Hepatocyte (in vitro differentiated cells): ENCODE measurements around the gene CHRNA1. TPM values are rescaled to one million over a fixed set of nuclear protein-coding genes. Genes with fewer than 3 reads are reported as not detected.

Experiments used
- DNase-seq: peaks from one replicate; pipeline ENCODE4 v3.0.0-alpha.2; 2016; ENCODE audit warnings: low spot score
- H2AFZ ChIP-seq: fragments of 200-600 bp; sonication (generic); 2 replicates; pipeline ENCODE4 v1.6.0; 2016; ENCODE audit warnings: antibody characterized with exemption, mild to moderate bottlenecking
- H3K27ac ChIP-seq: fragments of 200-600 bp; sonication (generic); 2 replicates; pipeline ENCODE4 v1.5.1; 2016; ENCODE audit warnings: mild to moderate bottlenecking
- H3K27me3 ChIP-seq: fragments of 200-600 bp; sonication (generic); 2 replicates; pipeline ENCODE4 v1.6.1; 2016
- H3K36me3 ChIP-seq: fragments of 200-600 bp; sonication (generic); replicated peaks from 2 replicates; pipeline ENCODE4 v1.5.1; 2016; ENCODE audit warnings: low read depth; ENCODE audit not compliant: insufficient read depth
- H3K4me1 ChIP-seq: fragments of 200-600 bp; sonication (generic); 2 replicates; pipeline ENCODE4 v1.5.1; 2016; ENCODE audit warnings: mild to moderate bottlenecking, moderate library complexity; ENCODE audit not compliant: insufficient read depth
- H3K4me2 ChIP-seq: fragments of 200-600 bp; sonication (generic); 2 replicates; pipeline ENCODE4 v1.6.0; 2016
- H3K4me3 ChIP-seq: fragments of 200-600 bp; sonication (generic); 2 replicates; pipeline ENCODE4 v1.5.1; 2016; ENCODE audit warnings: mild to moderate bottlenecking
- H3K79me2 ChIP-seq: fragments of 200-600 bp; sonication (generic); 2 replicates; pipeline ENCODE4 v1.6.0; 2017; ENCODE audit warnings: mild to moderate bottlenecking
- H3K9me2 ChIP-seq: fragments of 200-600 bp; sonication (generic); replicated peaks from 2 replicates; pipeline ENCODE4 v1.6.0; 2017; ENCODE audit warnings: mild to moderate bottlenecking; ENCODE audit not compliant: insufficient read depth
- H3K9me3 ChIP-seq: fragments of 200-600 bp; sonication (generic); 2 replicates; pipeline ENCODE4 v1.5.1; 2016; ENCODE audit warnings: low read depth, mild to moderate bottlenecking
- H4K20me1 ChIP-seq: fragments of 200-600 bp; sonication (generic); 2 replicates; pipeline ENCODE4 v1.6.0; 2016; ENCODE audit warnings: mild to moderate bottlenecking; ENCODE audit not compliant: insufficient read depth, poor library complexity, severe bottlenecking
- EZH2 ChIP-seq: fragments of 200-600 bp; sonication (generic); IDR thresholded peaks from 2 replicates; pipeline ENCODE4 v1.6.1; 2016; ENCODE audit warnings: antibody characterized with exemption, mild to moderate bottlenecking, borderline replicate concordance
- EZH2phosphoT487 ChIP-seq: fragments of 200-600 bp; sonication (generic); IDR thresholded peaks from one replicate; pipeline ENCODE4 v1.6.1; 2018; ENCODE audit warnings: antibody characterized with exemption, mild to moderate bottlenecking, low read depth, moderate library complexity; ENCODE audit not compliant: unreplicated experiment, severe bottlenecking
- WGBS: methylation state at CpG from one replicate; pipeline ENCODE4 v1.1.6; 2016; ENCODE audit warnings: low lambda C conversion rate; ENCODE audit errors: missing lambda C conversion rate; 5-methylcytosine and 5-hydroxymethylcytosine counted together
- polyA plus RNA-seq: library from polyadenylated mRNA; unstranded; fragments of >200 nt; fragmentation: Nextera tagmentation; extraction: Ambion mirVana; gene quantifications from 2 replicates; pipeline ENCODE4 v1.2.1, GENCODE V29; 2016
- total RNA-seq: library from RNA; depleted of rRNA; stranded (reverse); fragments of >200 nt; gene quantifications from 2 replicates; pipeline ENCODE4 v1.2.3, GENCODE V29; 2014
- TF ChIP-seq, protein P1 (sequence below): fragments of 200-600 bp; sonication (generic); IDR thresholded peaks from 2 replicates; pipeline ENCODE4 v1.5.1; 2016; ENCODE audit warnings: antibody characterized with exemption, mild to moderate bottlenecking; ENCODE audit not compliant: poor library complexity

CHRNA1 gene
- total and polyA plus RNA-seq, 2 experiments from 2014 or later: 1.5 to 1.9 TPM

DNA sequence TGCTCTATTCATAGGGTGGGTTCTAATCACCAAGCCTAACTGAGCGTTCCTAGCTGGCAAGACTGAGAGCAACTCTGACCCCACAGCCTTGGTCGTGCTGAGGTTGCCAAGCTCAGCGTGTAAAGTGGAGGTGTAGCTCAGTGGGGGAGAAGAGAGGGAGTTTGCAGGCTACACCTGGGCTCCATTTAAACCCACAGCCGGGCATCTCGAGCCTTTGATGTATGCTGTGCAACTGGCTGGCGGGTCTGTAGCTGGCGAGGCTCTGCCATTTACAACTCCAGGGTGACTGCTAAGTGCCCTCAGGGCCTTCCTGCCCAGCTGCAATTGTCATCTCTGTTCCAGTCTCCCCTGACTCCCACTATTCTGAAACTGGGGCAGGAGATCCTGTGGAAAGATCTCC lies 20.0 kb upstream of the CHRNA1 start:
- Histone ChIP-seq H3K4me2 (no peak overlapping the region), H3K79me2 (no peaks in the 10 kb centered on the region), H3K27me3 (no peaks in the 10 kb centered on the region), H3K9me2 (no peaks in the 10 kb centered on the region), H3K4me3 (no peak overlapping the region), H4K20me1 (no peaks in the 10 kb centered on the region), H3K27ac (no peak overlapping the region), H3K36me3 (no peaks in the 10 kb centered on the region), H3K4me1 (peaks cover 10% of the 10 kb centered on the region), H2AFZ (no peak overlapping the region), H3K9me3 (no peaks in the 10 kb centered on the region)
- TF ChIP-seq, protein P1, sequence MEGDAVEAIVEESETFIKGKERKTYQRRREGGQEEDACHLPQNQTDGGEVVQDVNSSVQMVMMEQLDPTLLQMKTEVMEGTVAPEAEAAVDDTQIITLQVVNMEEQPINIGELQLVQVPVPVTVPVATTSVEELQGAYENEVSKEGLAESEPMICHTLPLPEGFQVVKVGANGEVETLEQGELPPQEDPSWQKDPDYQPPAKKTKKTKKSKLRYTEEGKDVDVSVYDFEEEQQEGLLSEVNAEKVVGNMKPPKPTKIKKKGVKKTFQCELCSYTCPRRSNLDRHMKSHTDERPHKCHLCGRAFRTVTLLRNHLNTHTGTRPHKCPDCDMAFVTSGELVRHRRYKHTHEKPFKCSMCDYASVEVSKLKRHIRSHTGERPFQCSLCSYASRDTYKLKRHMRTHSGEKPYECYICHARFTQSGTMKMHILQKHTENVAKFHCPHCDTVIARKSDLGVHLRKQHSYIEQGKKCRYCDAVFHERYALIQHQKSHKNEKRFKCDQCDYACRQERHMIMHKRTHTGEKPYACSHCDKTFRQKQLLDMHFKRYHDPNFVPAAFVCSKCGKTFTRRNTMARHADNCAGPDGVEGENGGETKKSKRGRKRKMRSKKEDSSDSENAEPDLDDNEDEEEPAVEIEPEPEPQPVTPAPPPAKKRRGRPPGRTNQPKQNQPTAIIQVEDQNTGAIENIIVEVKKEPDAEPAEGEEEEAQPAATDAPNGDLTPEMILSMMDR: no peak
- TF ChIP-seq EZH2phosphoT487 (no peak), EZH2 (no peak)
- no peak for DNase-seq
- WGBS: 91% methylated on average over 7 of the region's 7 CpGs

DNA sequence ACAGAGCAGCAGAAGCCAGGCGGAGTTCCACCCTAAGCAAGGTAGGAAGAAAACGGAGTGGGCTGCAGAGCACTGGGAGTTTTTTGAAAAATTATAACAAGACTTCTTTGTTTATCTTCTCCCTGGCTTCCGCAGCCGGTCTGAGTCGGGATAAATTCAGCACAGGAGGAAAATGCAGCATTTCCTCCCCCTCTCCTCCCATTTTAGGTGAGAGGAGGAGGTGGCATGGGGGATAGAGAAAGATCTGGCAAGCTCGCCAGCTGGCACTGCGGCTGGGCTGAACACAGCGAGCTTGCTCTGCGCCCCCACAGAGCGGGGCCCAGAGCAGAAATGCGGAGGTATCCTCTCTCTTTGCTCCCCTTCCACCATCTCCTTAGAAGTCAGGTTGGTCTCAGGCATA lies 17.7 kb upstream of the CHRNA1 start:
- Histone ChIP-seq H3K4me3 (no peak overlapping the region), H4K20me1 (no peaks in the 10 kb centered on the region), H3K79me2 (no peaks in the 10 kb centered on the region), H3K9me3 (no peaks in the 10 kb centered on the region), H2AFZ (no peak overlapping the region), H3K27me3 (no peaks in the 10 kb centered on the region), H3K4me1 (peaks cover 18% of the 10 kb centered on the region), H3K27ac (no peak overlapping the region), H3K4me2 (no peak overlapping the region), H3K9me2 (no peaks in the 10 kb centered on the region), H3K36me3 (no peaks in the 10 kb centered on the region)
- 73% methylated on average over 11 of the region's 11 CpGs for WGBS
- DNase-seq: no peak
- TF ChIP-seq, protein P1: no peak

DNA sequence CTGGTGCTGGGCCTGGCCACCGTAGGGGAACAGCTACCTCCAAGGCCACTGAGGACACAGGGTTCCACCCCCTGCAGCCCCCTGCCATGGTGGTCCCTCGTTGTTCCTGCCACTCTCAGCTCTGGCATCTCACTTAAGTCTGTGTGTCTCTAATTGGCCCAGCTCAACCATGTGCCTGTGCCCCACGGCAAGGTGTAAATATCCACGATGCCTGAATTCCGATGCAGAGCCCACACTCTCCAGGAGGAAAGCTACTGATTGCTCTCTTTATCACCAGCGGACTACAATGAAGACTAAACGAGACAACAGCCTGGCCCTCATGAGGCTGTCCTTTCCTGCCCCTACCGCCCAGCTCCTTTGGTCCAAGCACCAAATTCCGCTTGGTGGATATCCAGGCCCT lies 17.0 kb upstream of the CHRNA1 start:
- Histone ChIP-seq H3K27me3 (no peaks in the 10 kb centered on the region), H3K4me3 (no peak overlapping the region), H3K4me1 (peaks cover 23% of the 10 kb centered on the region), H2AFZ (no peak overlapping the region), H3K79me2 (no peaks in the 10 kb centered on the region), H3K4me2 (no peak overlapping the region), H3K27ac (no peak overlapping the region), H3K9me2 (no peaks in the 10 kb centered on the region), H4K20me1 (no peaks in the 10 kb centered on the region), H3K36me3 (no peaks in the 10 kb centered on the region), H3K9me3 (no peaks in the 10 kb centered on the region)
- TF ChIP-seq, protein P1: no peak
- no peak for TF ChIP-seq EZH2phosphoT487
- TF ChIP-seq EZH2: no peak
- DNase-seq: no peak
- 87% methylated on average over 9 of the region's 9 CpGs for WGBS

DNA sequence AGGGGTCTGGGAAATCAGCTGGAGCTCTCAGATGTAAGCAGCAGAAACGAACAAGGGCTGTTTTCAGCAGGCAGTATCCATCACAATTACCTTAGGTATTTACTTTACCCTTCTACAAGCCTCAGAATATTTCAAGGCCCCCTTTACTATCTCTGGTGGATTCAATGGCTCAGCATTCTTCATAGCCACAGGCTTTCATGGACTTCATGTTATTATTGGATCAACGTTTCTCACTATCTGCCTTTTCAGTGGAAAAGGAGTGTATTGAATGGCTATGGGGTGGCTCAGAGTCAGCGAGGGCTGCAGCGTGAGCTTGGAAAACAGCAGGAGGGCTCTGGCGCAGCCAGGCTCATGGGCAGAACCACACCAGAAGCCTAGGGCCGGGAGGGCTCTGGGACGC lies 16.6 kb upstream of the CHRNA1 start:
- no peak overlapping the region for H3K4me2 ChIP-seq
- H3K9me3 ChIP-seq: no peaks in the 10 kb centered on the region

More for the DNA sequence above, 16.6 kb upstream of the CHRNA1 start:
- TF ChIP-seq, protein P1: no peak
- TF ChIP-seq EZH2: no peak
- no peak for TF ChIP-seq EZH2phosphoT487
- no peak overlapping the region for H3K4me3 ChIP-seq
- no peak for DNase-seq
- WGBS: 71% methylated on average over 7 of the region's 7 CpGs
- H3K27ac ChIP-seq: no peak overlapping the region
- H3K27me3 ChIP-seq: no peaks in the 10 kb centered on the region
- H3K79me2 ChIP-seq: no peaks in the 10 kb centered on the region
- H4K20me1 ChIP-seq: no peaks in the 10 kb centered on the region
- peaks cover 23% of the 10 kb centered on the region for H3K4me1 ChIP-seq
- no peaks in the 10 kb centered on the region for H3K36me3 ChIP-seq
- no peaks in the 10 kb centered on the region for H3K9me2 ChIP-seq
- H2AFZ ChIP-seq: no peak overlapping the region
